Measurements from ENCODE around the gene PRKG1. TPM values are rescaled to one million over a fixed set of nuclear protein-coding genes. Genes with fewer than 3 reads are reported as not detected.
"Not testable (repeated sequence)": the region's sequence is repeated elsewhere in the genome, so short reads cannot be mapped to it uniquely, and the experiment has no call there.

Gene PRKG1
- total and polyA plus RNA-seq, 2 experiments from 2014 or later: 10.7 to 21.8 TPM

DNA sequence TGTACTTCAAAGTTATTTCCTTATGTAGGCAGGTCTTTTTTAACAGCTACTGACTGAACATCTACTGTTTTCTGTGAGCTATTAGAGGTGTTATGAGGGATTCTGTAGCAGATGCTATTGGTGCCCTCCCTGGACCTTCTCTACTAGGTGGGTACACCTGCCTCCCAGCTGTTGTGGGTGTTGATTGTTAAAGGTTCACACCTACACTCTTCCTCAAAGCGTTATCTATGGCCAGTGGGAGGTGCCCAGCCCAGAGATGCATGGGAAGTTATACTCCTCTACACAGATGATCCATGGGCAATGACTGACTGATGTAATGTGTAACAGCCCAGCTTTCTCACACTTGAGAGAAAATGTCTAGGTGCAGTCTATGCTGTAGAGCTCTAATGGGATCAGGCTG lies 127.7 kb downstream of the PRKG1 start:
- Histone ChIP-seq H3K27ac (no peak overlapping the region), H2AFZ (no peak overlapping the region), H3K79me2 (ENCODE audit: insufficient read depth) (no peaks in the 10 kb centered on the region; the same call in 1 of the 2 replicates), H3K4me2 (ENCODE audit: unreplicated experiment) (no peak overlapping the region), H3K9me2 (ENCODE audit: insufficient read depth) (no peaks in the 10 kb centered on the region), H3F3A (ENCODE audit: insufficient read depth) (no peaks in the 10 kb centered on the region), H3K27me3 (replicated peaks; ENCODE audit: insufficient read depth) (no peaks in the 10 kb centered on the region), H3K36me3 (ENCODE audit: low read depth) (no peaks in the 10 kb centered on the region), H3K4me3 (no peak overlapping the region), H3K9me3 (ENCODE audit: low read depth) (no peaks in the 10 kb centered on the region), H4K20me1 (ENCODE audit: insufficient read depth) (no peaks in the 10 kb centered on the region), H3K4me1 (ENCODE audit: insufficient read depth) (no peaks in the 10 kb centered on the region), H3K9ac (no peak overlapping the region)
- in situ Hi-C loops (cut with MboI): no loop called here
- no peak for DNase-seq
- WGBS, 2 experiments (ENCODE audit: low coverage in 1 of 2, low lambda C conversion rate in 2 of 2, missing lambda C conversion rate in 2 of 2): 100% methylated on average over 1 of the region's 1 CpG
- TF ChIP-seq EZH2 (IDR thresholded peaks at IDR 0.05; ENCODE audit: insufficient read depth, poor library complexity, severe bottlenecking): no peak
- no peak for TF ChIP-seq EZH2phosphoT487 (IDR thresholded peaks at IDR 0.05; ENCODE audit: insufficient read depth, low read depth)

DNA sequence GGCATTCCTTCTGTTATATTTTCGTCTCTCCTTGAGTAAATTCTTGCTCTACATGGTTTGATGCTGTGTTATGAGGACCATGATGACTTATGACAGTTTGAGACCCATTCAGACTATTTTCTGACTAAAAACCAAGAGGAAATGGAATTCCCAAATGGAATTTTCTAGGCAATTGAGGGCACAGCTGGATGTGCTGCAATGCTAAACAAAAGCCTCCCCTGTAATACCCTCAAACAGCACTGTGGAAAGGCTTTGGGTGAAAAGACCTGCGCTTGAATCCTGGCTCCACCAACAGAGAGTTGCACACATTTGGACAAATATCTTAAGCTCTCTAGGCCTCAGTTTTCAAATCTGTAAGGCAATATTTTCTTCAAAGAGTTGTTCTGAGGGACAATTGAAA lies 129.1 kb downstream of the PRKG1 start:
- in situ Hi-C loops (cut with MboI): no loop called here
- Histone ChIP-seq H3K9ac (no peak overlapping the region), H3K9me3 (ENCODE audit: low read depth) (no peaks in the 10 kb centered on the region), H3F3A (ENCODE audit: insufficient read depth) (no peaks in the 10 kb centered on the region), H3K27ac (no peak overlapping the region), H3K9me2 (ENCODE audit: insufficient read depth) (no peaks in the 10 kb centered on the region), H3K36me3 (ENCODE audit: low read depth) (no peaks in the 10 kb centered on the region), H4K20me1 (ENCODE audit: insufficient read depth) (no peaks in the 10 kb centered on the region), H3K27me3 (replicated peaks; ENCODE audit: insufficient read depth) (no peaks in the 10 kb centered on the region), H3K4me3 (no peak overlapping the region), H3K79me2 (ENCODE audit: insufficient read depth) (peaks cover 13% of the 10 kb centered on the region; the same call in 1 of the 2 replicates), H3K4me2 (ENCODE audit: unreplicated experiment) (no peak overlapping the region), H2AFZ (no peak overlapping the region), H3K4me1 (ENCODE audit: insufficient read depth) (no peaks in the 10 kb centered on the region)
- DNase-seq: no peak
- WGBS, 2 experiments (ENCODE audit: low coverage in 1 of 2, low lambda C conversion rate in 2 of 2, missing lambda C conversion rate in 2 of 2): 97 to 98% methylated on average over 2 of the region's 2 CpGs
- no peak for TF ChIP-seq EZH2 (IDR thresholded peaks at IDR 0.05; ENCODE audit: insufficient read depth, poor library complexity, severe bottlenecking)
- TF ChIP-seq EZH2phosphoT487 (IDR thresholded peaks at IDR 0.05; ENCODE audit: insufficient read depth, low read depth): no peak

DNA sequence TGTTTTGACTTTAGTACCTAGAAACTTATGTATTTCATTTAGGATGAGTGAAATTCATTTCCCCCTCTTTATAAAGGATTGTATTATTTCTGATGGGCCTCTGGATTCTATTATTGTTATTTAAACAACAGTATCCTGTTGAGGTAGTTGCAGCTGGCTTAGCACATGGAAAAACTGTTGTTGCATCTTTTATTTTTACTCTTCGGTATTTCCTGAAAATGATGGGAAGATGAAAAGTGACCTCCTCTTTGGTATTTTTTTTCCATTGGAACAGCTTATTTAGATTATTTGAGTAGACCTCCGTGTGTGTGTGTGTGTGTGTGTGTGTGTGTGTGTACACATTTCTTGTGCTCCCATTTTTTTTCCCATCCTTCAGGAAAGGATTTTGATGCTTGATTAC lies 129.8 kb downstream of the PRKG1 start:
- H2AFZ ChIP-seq: no peak overlapping the region
- no peaks in the 10 kb centered on the region for H4K20me1 ChIP-seq (ENCODE audit: insufficient read depth)
- WGBS, 2 experiments (ENCODE audit: low coverage in 1 of 2, low lambda C conversion rate in 2 of 2, missing lambda C conversion rate in 2 of 2): 41 to 49% methylated on average over 2 of the region's 2 CpGs
- TF ChIP-seq EZH2 (IDR thresholded peaks at IDR 0.05; ENCODE audit: insufficient read depth, poor library complexity, severe bottlenecking): no peak
- TF ChIP-seq EZH2phosphoT487 (IDR thresholded peaks at IDR 0.05; ENCODE audit: insufficient read depth, low read depth): no peak
- no peaks in the 10 kb centered on the region for H3K4me1 ChIP-seq (ENCODE audit: insufficient read depth)
- no peak overlapping the region for H3K27ac ChIP-seq
- no peaks in the 10 kb centered on the region for H3K36me3 ChIP-seq (ENCODE audit: low read depth)
- DNase-seq: no peak
- H3K27me3 ChIP-seq (replicated peaks; ENCODE audit: insufficient read depth): no peaks in the 10 kb centered on the region
- in situ Hi-C loops (cut with MboI): no loop called here
- no peak overlapping the region for H3K9ac ChIP-seq
- no peak overlapping the region for H3K4me3 ChIP-seq
- no peak overlapping the region for H3K4me2 ChIP-seq (ENCODE audit: unreplicated experiment)
- H3F3A ChIP-seq (ENCODE audit: insufficient read depth): no peaks in the 10 kb centered on the region
- H3K79me2 ChIP-seq (ENCODE audit: insufficient read depth): peaks cover 13% of the 10 kb centered on the region; the same call in 1 of the 2 replicates
- H3K9me3 ChIP-seq (ENCODE audit: low read depth): no peaks in the 10 kb centered on the region
- H3K9me2 ChIP-seq (ENCODE audit: insufficient read depth): no peaks in the 10 kb centered on the region

DNA sequence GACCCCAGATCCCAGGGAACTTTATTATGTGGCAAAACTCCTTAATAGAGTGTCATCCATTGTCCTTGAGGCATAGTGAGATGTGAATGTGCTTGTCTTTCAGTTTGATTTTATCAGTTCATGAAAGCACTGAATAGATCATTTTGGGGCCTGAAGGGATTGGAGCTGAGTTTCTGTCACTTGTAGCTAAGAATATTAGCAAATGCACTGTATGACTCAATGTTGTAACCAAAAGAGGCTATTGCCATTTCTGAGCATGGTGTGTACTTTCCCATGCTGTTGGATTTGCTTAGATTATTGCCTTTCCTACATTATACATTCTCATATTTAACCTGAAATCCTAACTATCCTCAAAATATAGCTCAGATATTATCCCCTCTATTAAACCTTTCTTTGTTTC lies 130.4 kb downstream of the PRKG1 start:
- in situ Hi-C loops (cut with MboI): no loop called here
- Histone ChIP-seq H2AFZ (no peak overlapping the region), H3K27ac (no peak overlapping the region), H3K4me1 (ENCODE audit: insufficient read depth) (no peaks in the 10 kb centered on the region), H3K9me3 (ENCODE audit: low read depth) (no peaks in the 10 kb centered on the region), H3K4me3 (no peak overlapping the region), H3K27me3 (replicated peaks; ENCODE audit: insufficient read depth) (no peaks in the 10 kb centered on the region), H3K9me2 (ENCODE audit: insufficient read depth) (no peaks in the 10 kb centered on the region), H3F3A (ENCODE audit: insufficient read depth) (no peaks in the 10 kb centered on the region), H3K79me2 (ENCODE audit: insufficient read depth) (peaks cover 13% of the 10 kb centered on the region; the same call in 1 of the 2 replicates), H3K4me2 (ENCODE audit: unreplicated experiment) (no peak overlapping the region), H4K20me1 (ENCODE audit: insufficient read depth) (no peaks in the 10 kb centered on the region), H3K9ac (no peak overlapping the region), H3K36me3 (ENCODE audit: low read depth) (no peaks in the 10 kb centered on the region)
- DNase-seq: peak; percentile 48
- TF ChIP-seq EZH2 (IDR thresholded peaks at IDR 0.05; ENCODE audit: insufficient read depth, poor library complexity, severe bottlenecking): no peak
- no peak for TF ChIP-seq EZH2phosphoT487 (IDR thresholded peaks at IDR 0.05; ENCODE audit: insufficient read depth, low read depth)

DNA sequence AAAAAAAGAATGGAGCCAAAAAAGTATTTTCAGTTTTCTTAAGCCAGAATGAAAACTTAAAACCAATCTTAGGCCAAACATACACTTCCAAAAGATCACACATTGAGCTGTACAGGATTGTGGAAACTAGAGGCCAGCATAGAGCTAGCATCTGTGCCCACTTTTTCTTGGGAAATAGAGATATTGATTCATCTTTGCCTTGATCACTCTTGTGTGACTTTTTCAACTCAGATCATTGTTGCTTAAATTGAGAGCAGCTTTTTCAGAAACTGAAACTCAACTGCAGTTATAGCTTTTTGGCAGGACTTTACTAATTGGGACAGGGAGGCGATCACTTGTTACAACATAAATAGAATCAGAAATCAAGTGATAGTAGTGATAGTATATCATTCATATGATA lies 132.2 kb downstream of the PRKG1 start:
- Histone ChIP-seq H3K4me2 (ENCODE audit: unreplicated experiment) (no peak overlapping the region), H3K27me3 (replicated peaks; ENCODE audit: insufficient read depth) (no peaks in the 10 kb centered on the region), H3K9ac (no peak overlapping the region), H3K9me3 (ENCODE audit: low read depth) (no peaks in the 10 kb centered on the region), H3K9me2 (ENCODE audit: insufficient read depth) (no peaks in the 10 kb centered on the region), H3K4me1 (ENCODE audit: insufficient read depth) (no peaks in the 10 kb centered on the region), H2AFZ (no peak overlapping the region), H3K79me2 (ENCODE audit: insufficient read depth) (peaks cover 13% of the 10 kb centered on the region; the same call in 1 of the 2 replicates), H4K20me1 (ENCODE audit: insufficient read depth) (no peaks in the 10 kb centered on the region), H3K4me3 (no peak overlapping the region), H3K27ac (no peak overlapping the region), H3K36me3 (ENCODE audit: low read depth) (no peaks in the 10 kb centered on the region), H3F3A (ENCODE audit: insufficient read depth) (no peaks in the 10 kb centered on the region)
- peak; percentile 20 for DNase-seq
- in situ Hi-C loops (cut with MboI): no loop called here
- 84 to 94% methylated on average over 1 of the region's 1 CpG for WGBS, 2 experiments (ENCODE audit: low coverage in 1 of 2, low lambda C conversion rate in 2 of 2, missing lambda C conversion rate in 2 of 2)
- TF ChIP-seq EZH2 (IDR thresholded peaks at IDR 0.05; ENCODE audit: insufficient read depth, poor library complexity, severe bottlenecking) (no peak), EZH2phosphoT487 (IDR thresholded peaks at IDR 0.05; ENCODE audit: insufficient read depth, low read depth) (no peak)

DNA sequence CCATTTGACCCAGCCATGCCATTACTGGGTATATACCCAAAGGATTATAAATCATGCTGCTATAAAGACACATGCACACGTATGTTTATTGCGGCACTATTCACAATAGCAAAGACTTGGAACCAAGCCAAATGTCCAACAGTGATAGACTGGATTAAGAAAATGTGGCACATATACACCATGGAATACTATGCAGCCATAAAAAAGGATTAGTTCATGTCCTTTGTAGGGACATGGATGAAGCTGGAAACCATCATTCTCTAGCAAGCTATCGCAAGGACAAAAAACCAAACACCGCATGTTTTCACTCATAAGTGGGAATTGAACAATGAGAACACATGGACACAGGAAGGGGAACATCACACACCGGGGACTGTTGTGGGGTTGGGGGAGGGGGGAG lies 138.7 kb downstream of the PRKG1 start:
- in situ Hi-C loops (cut with MboI); H3K4me2 ChIP-seq (ENCODE audit: unreplicated experiment); H3K9ac ChIP-seq; H3K9me3 ChIP-seq (ENCODE audit: low read depth); H3K27ac ChIP-seq; H3K4me3 ChIP-seq; H3K9me2 ChIP-seq (ENCODE audit: insufficient read depth); H3F3A ChIP-seq (ENCODE audit: insufficient read depth); H2AFZ ChIP-seq; DNase-seq; H4K20me1 ChIP-seq (ENCODE audit: insufficient read depth); H3K27me3 ChIP-seq (replicated peaks; ENCODE audit: insufficient read depth); H3K36me3 ChIP-seq (ENCODE audit: low read depth): not testable (repeated sequence)
- Histone ChIP-seq H3K4me1 (ENCODE audit: insufficient read depth) (peaks cover 12% of the 10 kb centered on the region), H3K79me2 (ENCODE audit: insufficient read depth) (0 out of 2 replicates have a peak, but pooled peaks cover 11% of the 10 kb centered on the region)
- 100% methylated on average over 4 to 5 of the region's 5 CpGs for WGBS, 2 experiments (ENCODE audit: low coverage in 1 of 2, low lambda C conversion rate in 2 of 2, missing lambda C conversion rate in 2 of 2)

Data from GM23248 (cell line).